SIG-M5 treated with dmso at 0.1 percent for 504 hours (cell line): Measurements from ENCODE around the gene NCAPH2.
A peak's percentile ranks its signal among the peaks of the same experiment; 100 is the strongest.
"Not testable (repeated sequence)": the region's sequence is repeated elsewhere in the genome, so short reads cannot be mapped to it uniquely, and the experiment has no call there.

Experiments used
- DNase-seq: peaks from one replicate; lab custom pipeline; 2025; ENCODE audit not compliant: unreplicated experiment; lab: John Stamatoyannopoulos, UW

The NCAPH2 gene

GRCh38 chr22:50517495-50518260, 9.7 kb downstream of the NCAPH2 start:
- DNase-seq, result no peak

DNA sequence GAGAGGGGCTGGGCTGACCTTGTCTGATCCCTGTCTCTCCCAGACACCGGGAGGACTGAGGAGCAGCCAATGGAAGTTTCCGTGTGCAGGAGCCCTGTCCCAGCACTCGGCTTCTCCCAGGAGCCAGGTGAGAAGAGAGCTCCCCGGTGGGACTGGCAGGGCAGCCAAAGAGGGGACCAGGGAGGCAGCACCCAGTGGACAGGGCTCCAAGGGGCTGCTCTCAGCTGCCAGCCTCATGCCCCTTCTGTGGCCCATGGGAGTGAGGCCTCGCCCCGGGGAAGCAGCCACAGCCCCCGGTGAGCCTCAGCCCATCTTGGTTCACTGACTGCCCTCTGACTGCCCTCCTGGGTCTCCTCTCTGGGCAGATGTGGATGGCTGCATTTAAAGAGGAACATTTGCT, 10.6 kb downstream of the NCAPH2 start:
- no peak for DNase-seq

DNA sequence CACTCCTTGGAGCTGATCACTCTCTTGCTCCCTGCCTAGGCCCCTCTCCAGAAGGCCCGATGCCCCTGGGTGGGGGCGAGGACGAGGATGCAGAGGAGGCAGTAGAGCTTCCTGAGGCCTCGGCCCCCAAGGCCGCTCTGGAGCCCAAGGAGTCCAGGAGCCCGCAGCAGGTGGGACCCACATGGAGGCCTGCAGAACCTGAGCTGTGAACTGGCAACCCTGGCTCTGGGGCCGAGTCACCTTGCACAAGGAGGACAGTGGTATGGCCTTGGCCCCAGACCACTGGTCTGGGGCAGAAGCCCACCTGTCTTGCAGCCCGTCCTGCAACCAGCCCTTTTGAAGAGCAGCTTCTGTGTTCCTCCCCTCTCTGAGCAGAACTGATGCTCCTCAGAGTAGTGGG, 11.1 kb downstream of the NCAPH2 start:
- no peak for DNase-seq

DNA sequence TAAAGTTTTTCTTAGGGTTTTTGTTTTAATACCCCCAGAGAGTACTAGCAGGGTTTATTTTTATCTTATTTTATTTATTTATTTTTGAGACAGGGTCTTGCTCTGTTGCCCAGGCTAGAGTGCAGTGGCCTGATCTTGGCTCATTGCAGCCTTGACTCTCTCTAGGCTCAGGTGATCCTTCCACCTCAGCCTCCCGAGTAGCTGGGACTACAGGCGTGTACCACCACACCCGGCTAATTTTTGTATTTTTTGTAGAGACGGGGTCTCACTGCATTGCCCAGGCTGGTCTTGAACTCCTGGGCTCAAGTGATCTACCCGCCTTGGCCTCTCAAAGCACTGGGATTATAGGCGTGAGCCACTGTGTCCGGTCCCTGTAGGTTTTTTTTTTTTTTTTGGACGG, 12.2 kb downstream of the NCAPH2 start:
- DNase-seq, result not testable (repeated sequence)

DNA sequence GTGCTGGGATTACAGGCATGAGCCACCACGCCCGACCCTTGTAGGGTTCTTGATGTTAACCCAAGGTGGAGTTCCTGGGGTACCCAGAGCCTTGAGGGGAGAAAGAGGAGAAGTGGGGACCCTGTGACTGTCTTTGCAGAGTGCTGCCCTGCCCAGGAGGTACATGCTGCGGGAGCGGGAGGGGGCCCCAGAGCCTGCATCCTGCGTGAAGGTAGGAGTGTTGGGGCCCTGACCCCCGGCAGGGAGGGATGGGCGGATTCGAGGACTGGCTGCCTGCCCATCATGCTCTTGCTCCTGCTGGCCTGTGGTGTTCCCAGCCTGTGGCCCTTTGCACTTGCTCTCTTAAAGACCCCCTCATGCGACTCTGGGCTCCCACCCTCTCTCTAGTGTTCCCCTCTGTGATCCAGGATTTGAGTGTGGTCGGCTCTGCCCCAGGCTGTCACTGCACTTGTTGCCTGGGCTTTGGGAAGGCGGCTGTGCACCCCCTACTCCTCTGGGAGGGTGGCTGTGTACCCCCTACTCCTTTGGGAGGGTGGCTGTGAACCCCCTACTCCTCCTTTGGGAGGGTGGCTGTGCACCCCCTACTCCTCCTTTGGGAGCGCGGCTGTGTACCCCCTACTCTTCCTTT, 12.9 kb downstream of the NCAPH2 start:
- no peak for DNase-seq

DNA sequence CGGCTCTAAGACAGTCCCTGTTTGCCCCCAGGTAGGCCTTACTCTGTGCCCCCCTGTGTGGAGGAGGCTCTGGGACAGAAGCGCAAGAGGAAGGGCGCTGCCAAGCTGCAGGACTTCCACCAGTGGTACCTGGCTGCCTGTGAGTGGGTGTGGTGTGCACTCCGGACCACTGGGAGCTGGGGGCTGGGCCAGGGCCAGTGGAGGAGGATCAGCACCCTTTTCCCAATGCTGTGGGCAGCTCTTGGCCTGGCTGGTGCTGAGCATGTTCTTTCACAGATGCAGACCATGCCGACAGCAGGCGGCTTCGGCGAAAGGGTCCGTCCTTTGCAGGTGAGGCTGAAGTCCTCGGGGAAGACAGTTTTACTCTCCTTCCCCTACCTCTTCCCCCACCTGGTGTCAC, 13.7 kb downstream of the NCAPH2 start:
- DNase-seq, result no peak

DNA sequence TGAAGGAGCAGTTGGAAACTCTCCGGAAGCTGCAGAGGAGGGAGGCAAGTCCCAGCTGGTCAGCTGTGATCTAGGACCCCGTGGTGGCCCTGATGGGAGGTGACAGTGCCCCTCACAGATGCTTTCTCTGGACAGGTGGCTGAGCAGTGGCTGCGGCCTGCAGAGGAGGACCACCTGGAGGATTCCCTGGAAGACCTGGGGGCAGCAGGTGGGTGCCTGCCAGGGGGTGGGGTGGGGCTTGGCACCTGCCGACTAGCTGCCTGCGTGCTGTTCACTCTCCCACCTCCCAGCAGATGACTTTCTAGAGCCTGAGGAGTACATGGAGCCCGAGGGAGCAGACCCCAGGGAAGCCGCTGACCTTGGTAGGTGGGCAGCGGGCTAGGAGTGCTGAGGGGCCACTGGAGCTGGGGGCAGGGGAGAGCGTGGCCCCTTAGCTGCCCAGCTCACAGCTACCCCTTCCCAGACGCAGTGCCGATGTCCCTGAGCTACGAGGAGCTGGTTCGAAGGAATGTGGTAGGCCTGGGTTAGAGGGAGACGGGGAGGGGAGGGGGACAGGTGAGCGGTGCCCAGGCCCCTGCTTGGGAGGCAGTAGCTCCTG, 14.3 kb downstream of the NCAPH2 start:
- no peak for DNase-seq

DNA sequence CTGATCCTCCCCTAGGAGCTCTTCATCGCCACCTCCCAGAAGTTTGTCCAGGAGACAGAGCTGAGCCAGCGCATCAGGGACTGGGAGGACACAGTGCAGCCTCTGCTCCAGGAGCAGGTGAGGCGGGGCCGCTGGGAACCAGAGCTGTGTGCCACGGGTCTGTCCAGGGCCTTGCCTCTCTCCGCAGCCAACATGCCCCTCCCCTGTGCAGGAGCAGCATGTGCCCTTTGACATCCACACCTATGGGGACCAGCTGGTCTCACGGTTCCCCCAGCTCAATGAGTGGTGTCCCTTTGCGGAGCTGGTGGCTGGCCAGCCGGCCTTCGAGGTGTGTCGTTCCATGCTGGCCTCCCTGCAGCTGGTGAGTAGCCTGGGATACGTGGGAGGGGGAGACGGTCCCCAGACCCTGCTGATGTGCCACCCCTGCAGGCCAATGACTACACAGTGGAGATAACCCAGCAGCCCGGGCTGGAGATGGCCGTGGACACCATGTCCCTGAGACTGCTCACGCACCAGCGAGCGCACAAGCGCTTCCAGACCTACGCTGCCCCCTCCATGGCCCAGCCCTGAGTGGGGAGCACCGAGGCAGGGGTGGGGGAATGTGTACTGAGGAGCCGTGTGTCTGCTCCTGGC, 14.9 kb downstream of the NCAPH2 start:
- DNase-seq, result no peak

- DNase-seq, result no peak
These were observed 15.4 kb downstream of the NCAPH2 start for GRCh38 chr22:50523458-50523805.

DNA sequence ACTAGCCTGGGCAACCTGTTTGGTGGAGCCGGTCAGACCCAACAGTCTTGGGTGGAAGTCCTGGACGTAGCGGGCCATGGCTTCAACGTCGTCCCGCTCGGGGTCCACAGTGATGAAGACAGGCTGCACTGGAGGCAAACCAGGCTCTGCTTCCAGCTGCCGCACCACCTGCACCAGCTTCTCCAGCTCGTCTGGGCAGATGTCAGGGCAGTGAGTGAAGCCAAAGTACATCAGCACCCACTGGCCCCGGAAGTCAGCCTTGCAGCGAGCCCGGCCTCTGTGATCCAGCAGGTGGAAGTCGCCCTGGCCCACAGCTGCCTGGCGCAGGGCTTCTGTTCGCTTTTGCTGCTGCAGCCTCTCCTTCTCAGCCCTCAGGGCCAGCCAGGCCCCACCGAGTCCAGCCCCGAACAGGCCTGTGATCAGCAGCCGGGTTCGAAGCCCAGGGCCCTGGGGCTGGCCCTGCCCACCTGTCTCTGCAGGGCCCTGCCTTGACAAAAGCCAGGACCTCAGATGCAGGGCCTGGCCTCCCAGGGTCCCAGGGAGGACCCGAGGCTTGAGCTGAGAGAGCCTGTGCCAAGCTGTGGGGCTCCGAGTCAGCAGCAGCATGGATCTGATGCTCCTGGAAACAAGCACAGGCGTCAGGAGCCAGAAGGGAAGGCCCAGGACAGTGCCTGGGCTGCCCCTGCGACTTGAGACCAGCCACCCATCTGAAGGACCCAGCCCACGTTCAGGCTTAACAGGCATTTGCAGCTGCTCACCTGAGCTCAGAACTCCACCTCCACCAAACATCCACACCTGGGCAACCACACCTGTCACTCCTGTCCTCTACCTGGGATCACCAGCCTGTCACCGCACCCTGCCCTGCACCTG, 16.0 kb downstream of the NCAPH2 start:
- DNase-seq, result no peak

DNA sequence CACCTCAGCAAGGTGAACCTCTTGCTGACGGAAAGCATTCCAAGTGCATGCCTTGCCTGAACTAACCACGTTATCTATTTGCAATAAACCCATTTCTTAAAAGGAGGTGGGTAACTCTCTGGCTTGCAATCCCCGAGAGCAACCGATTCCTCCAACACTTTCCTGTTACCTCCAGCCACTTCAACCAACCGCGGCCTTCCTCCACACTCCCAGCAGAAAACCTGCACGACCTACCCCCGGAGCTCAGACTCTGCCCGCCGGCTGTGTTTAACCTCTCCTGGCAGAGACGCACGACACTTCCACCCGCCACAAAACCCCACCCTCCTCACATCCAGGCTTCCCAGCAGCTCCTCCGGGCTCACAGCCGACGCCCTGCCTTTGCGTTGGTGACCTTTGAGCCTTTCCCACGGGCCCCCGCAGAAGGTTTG, 16.7 kb downstream of the NCAPH2 start:
- no peak for DNase-seq

- peak; percentile 87 for DNase-seq
These were observed 17.3 kb downstream of the NCAPH2 start, which contains the start of gene SCO2 for GRCh38 chr22:50525104-50525857. Gene SCO2 (minus strand): TSS chr22:50525598. CDS start chr22:50524411, 1,187 bp downstream.

- no peak for DNase-seq
These were observed 17.8 kb downstream of the NCAPH2 start for GRCh38 chr22:50525858-50526107.

DNA sequence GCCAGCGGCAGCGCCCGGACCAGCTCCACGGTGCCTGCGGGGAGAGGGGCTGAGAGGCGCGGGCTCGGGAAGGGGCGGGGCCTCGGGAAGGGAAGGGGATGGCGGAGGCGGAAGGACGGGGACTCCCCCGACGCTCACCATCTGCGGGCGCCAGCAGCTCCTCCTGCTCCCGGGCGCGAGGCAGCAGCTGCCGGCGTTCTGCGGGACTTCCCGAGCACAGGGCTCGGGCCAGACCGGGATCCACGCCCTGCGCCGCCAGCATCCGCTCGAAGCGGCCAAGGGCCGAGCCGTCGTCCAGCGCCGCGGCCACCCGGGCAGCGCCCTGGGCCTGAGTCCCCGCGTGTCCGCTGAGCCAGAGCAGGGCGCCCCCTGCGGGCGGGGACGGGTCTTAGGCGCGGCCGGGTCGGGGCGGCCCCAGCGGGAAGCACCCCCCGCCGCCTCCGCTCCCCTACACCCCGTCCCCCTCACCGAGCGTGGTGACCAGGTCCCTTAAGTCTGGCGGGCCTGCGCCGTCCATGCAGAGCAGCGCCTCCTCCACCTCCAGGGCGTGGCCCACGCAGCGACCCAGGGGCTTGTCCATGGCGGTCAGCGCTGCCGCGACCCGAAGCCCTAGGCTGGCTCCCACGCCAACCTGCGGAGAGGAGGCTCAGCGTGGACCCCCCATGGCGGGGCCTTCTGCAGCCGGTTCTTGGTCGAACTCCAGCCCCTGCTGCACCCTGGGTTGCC, 18.2 kb downstream of the NCAPH2 start:
- peak; percentile 65 for DNase-seq

- peak; percentile 84 for DNase-seq
These were observed 19.1 kb downstream of the NCAPH2 start for GRCh38 chr22:50526834-50527801.

- DNase-seq, result no peak
These were observed 20.1 kb downstream of the NCAPH2 start for GRCh38 chr22:50527921-50528681.

- no peak for DNase-seq
These were observed 20.8 kb downstream of the NCAPH2 start for GRCh38 chr22:50528682-50529415.
